Renal pelvis (tissue), 4 donors: ENCODE data around the gene ZDHHC17. TPM values are rescaled to one million over a fixed set of nuclear protein-coding genes. Genes with fewer than 3 reads are reported as not detected.
"Not testable (repeated sequence)": the region's sequence is repeated elsewhere in the genome, so short reads cannot be mapped to it uniquely, and the experiment has no call there.

Experiments used
- DNase-seq: peaks from one replicate; pipeline ENCODE4 v3.0.0-alpha.2; 2013
- polyA plus RNA-seq, 3 donors: library from polyadenylated mRNA; unstranded; fragments of 120-200 nt; gene quantifications; one replicate each; pipeline ENCODE4 v1.2.1, GENCODE V29; 2013; ENCODE audit not compliant: insufficient read length in 3 of 3

ZDHHC17 gene
- polyA plus RNA-seq, 3 donors: 50.6 to 81.8 (median 77.8) TPM

GRCh38 chr12:76757694-76758093 lies 6.2 kb upstream of the ZDHHC17 start:
- no peak for DNase-seq

- DNase-seq: no peak
Observed at GRCh38 chr12:76762601-76762980, 1.3 kb upstream of the ZDHHC17 start.

- no peak for DNase-seq
Observed at GRCh38 chr12:76764856-76765255, 941 bp downstream of the ZDHHC17 start.

GRCh38 chr12:76765598-76765997 lies 1.7 kb downstream of the ZDHHC17 start:
- DNase-seq: no peak

- DNase-seq: no peak
Observed at GRCh38 chr12:76766161-76766560, 2.2 kb downstream of the ZDHHC17 start.

GRCh38 chr12:76768576-76768975 lies 4.7 kb downstream of the ZDHHC17 start:
- no peak for DNase-seq

- DNase-seq: no peak
Observed at GRCh38 chr12:76777765-76778216, 13.9 kb downstream of the ZDHHC17 start.

- no peak for DNase-seq
Observed at GRCh38 chr12:76778364-76778763, 14.4 kb downstream of the ZDHHC17 start.

- not testable (repeated sequence) for DNase-seq
Observed at GRCh38 chr12:76779310-76779709, 15.4 kb downstream of the ZDHHC17 start.

- DNase-seq: no peak
Observed at GRCh38 chr12:76781321-76781720, 17.4 kb downstream of the ZDHHC17 start.

- DNase-seq: no peak
Observed at GRCh38 chr12:76782526-76782925, 18.6 kb downstream of the ZDHHC17 start.

- no peak for DNase-seq
Observed at GRCh38 chr12:76784600-76785051, 20.7 kb downstream of the ZDHHC17 start.

GRCh38 chr12:76785407-76785806 lies 21.5 kb downstream of the ZDHHC17 start:
- no peak for DNase-seq

- DNase-seq: no peak
Observed at GRCh38 chr12:76786986-76787385, 23.1 kb downstream of the ZDHHC17 start.

- no peak for DNase-seq
Observed at GRCh38 chr12:76787689-76788088, 23.8 kb downstream of the ZDHHC17 start.

GRCh38 chr12:76789335-76790050 lies 25.6 kb downstream of the ZDHHC17 start:
- no peak for DNase-seq

- DNase-seq: no peak
Observed at GRCh38 chr12:76790564-76791552, 26.9 kb downstream of the ZDHHC17 start.

GRCh38 chr12:76792828-76793227 lies 28.9 kb downstream of the ZDHHC17 start:
- DNase-seq: no peak

- DNase-seq: no peak
Observed at GRCh38 chr12:76798864-76799263, 34.9 kb downstream of the ZDHHC17 start.

- DNase-seq: no peak
Observed at GRCh38 chr12:76799362-76799761, 35.4 kb downstream of the ZDHHC17 start.

- no peak for DNase-seq
Observed at GRCh38 chr12:76802060-76802459, 38.1 kb downstream of the ZDHHC17 start.

- DNase-seq: no peak
Observed at GRCh38 chr12:76804435-76804976, 40.6 kb downstream of the ZDHHC17 start.
